G401 (cell line): ENCODE measurements around the gene MYOF. TPM values are rescaled to one million over a fixed set of nuclear protein-coding genes. Genes with fewer than 3 reads are reported as not detected.
"Not testable (repeated sequence)": the region's sequence is repeated elsewhere in the genome, so short reads cannot be mapped to it uniquely, and the experiment has no call there.

ENCODE experiments used
- DNase-seq: peaks from one replicate; pipeline ENCODE4 v3.0.0-alpha.2; 2015; ENCODE audit warnings: low spot score
- in situ Hi-C: cut with HindIII; loops from 2 replicates; pipeline ENCODE4 v1.10.0; 2016; ENCODE audit warnings: low sequenced_read_pairs, mixed read lengths
- total RNA-seq: library from RNA; depleted of rRNA; stranded (reverse); fragments of >200 nt; shearing (Covaris generic); gene quantifications from 2 replicates; pipeline ENCODE4 v1.2.3, GENCODE V29; 2014

MYOF gene
- total RNA-seq, 1 experiment from 2014 or later, result 72.7 TPM

- no peak for DNase-seq
- in situ Hi-C loops, result no loop called here
Measured at GRCh38 chr10:93459466-93459865, 22.7 kb downstream of the MYOF start.

- in situ Hi-C loops, result no loop called here
- DNase-seq, result peak; percentile 71
Measured at GRCh38 chr10:93458821-93459257, 23.3 kb downstream of the MYOF start.

- no peak for DNase-seq
- in situ Hi-C loops, result no loop called here
Measured at GRCh38 chr10:93457511-93457910, 24.6 kb downstream of the MYOF start.

GRCh38 chr10:93456480-93456879, 25.7 kb downstream of the MYOF start:
- in situ Hi-C loops, result no loop called here

GRCh38 chr10:93454736-93455135, 27.4 kb downstream of the MYOF start:
- in situ Hi-C loops, result no loop called here
- no peak for DNase-seq

More at GRCh38 chr10:93456480-93456879, 25.7 kb downstream of the MYOF start:
- no peak for DNase-seq

- in situ Hi-C loops, result no loop called here
Measured at GRCh38 chr10:93454146-93454545, 28.0 kb downstream of the MYOF start.

GRCh38 chr10:93452143-93452542, 30.0 kb downstream of the MYOF start:
- no peak for DNase-seq
- in situ Hi-C loops, result no loop called here

More at GRCh38 chr10:93454146-93454545, 28.0 kb downstream of the MYOF start:
- no peak for DNase-seq

GRCh38 chr10:93451244-93451947, 30.7 kb downstream of the MYOF start:
- in situ Hi-C loops, result no loop called here
- DNase-seq, result no peak

GRCh38 chr10:93447970-93448369, 34.2 kb downstream of the MYOF start:
- in situ Hi-C loops, result no loop called here

GRCh38 chr10:93447019-93447418, 35.1 kb downstream of the MYOF start:
- in situ Hi-C loops, result no loop called here
- no peak for DNase-seq

More at GRCh38 chr10:93447970-93448369, 34.2 kb downstream of the MYOF start:
- DNase-seq, result no peak

- no peak for DNase-seq
- in situ Hi-C loops, result no loop called here
Measured at GRCh38 chr10:93445978-93446720, 36.0 kb downstream of the MYOF start.

- DNase-seq, result peak; percentile 53
- in situ Hi-C loops, result no loop called here
Measured at GRCh38 chr10:93445097-93445960, 36.8 kb downstream of the MYOF start.

- in situ Hi-C loops, result no loop called here
- DNase-seq, result no peak
Measured at GRCh38 chr10:93443481-93443880, 38.7 kb downstream of the MYOF start.

- DNase-seq, in situ Hi-C loops: not testable (repeated sequence)
Measured at GRCh38 chr10:93442721-93443120, 39.4 kb downstream of the MYOF start.

GRCh38 chr10:93440591-93441091, 41.5 kb downstream of the MYOF start:
- in situ Hi-C loops, result no loop called here

GRCh38 chr10:93438613-93439253, 43.4 kb downstream of the MYOF start:
- in situ Hi-C loops, result no loop called here
- DNase-seq, result peak; percentile 51

More at GRCh38 chr10:93440591-93441091, 41.5 kb downstream of the MYOF start:
- no peak for DNase-seq

GRCh38 chr10:93437946-93438612, 44.1 kb downstream of the MYOF start:
- in situ Hi-C loops, result no loop called here
- peak; percentile 52 for DNase-seq
